GM12878 (cell line): ENCODE data around the gene CFHR5.

Experiments used
- CTCF ChIP-seq, 3 experiments: IDR thresholded peaks in 2 of 3; conservative IDR thresholded peaks in 1 of 3; 2 replicates each; pipeline ENCODE4 v1.5.1; 2011; ENCODE audit warnings: low read depth in 3 of 3, low read length in 3 of 3, mild to moderate bottlenecking in 3 of 3, control low read depth in 2 of 3, moderate library complexity in 2 of 3, inconsistent platforms in 1 of 3, mixed read lengths in 1 of 3; ENCODE audit not compliant: control insufficient read depth in 2 of 3, insufficient read depth in 1 of 3; ENCODE audit errors: extremely low read depth in 1 of 3
- TCF12 ChIP-seq: IDR thresholded peaks from 2 replicates; pipeline ENCODE4 v1.6.1; 2011; ENCODE audit warnings: low read depth, mild to moderate bottlenecking, low read length
- USF2 ChIP-seq: IDR thresholded peaks from 2 replicates; pipeline ENCODE4 v1.6.1; 2011; ENCODE audit warnings: low read depth, low read length, improper control_type of control experiment, borderline replicate concordance

- TF ChIP-seq USF2 (no peak), CTCF (IDR thresholded peaks at IDR 0.05 in 2 of 3, conservative IDR thresholded peaks at IDR 0.05 in 1 of 3; ENCODE audit: control insufficient read depth in 2 of 3, extremely low read depth in 1 of 3, insufficient read depth in 1 of 3, low read depth in 3 of 3, low read length in 3 of 3) (no peak), TCF12 (no peak)
Measured at GRCh38 chr1:196976278-196976677, 1.1 kb upstream of the CFHR5 start.
